Stomach (tissue), 9 donors: ENCODE results near the gene SRPK3. TPM values are rescaled to one million over a fixed set of nuclear protein-coding genes. Genes with fewer than 3 reads are reported as not detected.

Experiments used
- DNase-seq, 2 donors: peaks; one replicate each; pipeline versions ENCODE4 v3.0.0 to v3.0.0-alpha.2; 2013 to 2019
- H3K27ac ChIP-seq, 5 donors: fragments of 200-600 bp in 4 of 5; sonication (generic) in 4 of 5; one replicate each; pipeline ENCODE4 v1.5.1; 2013 to 2019; ENCODE audit warnings: mild to moderate bottlenecking in 1 of 5, moderate library complexity in 1 of 5
- H3K27me3 ChIP-seq, 3 donors: fragments of 200-600 bp; sonication (generic); one replicate each; pipeline ENCODE4 v1.5.1; 2017 to 2019; ENCODE audit warnings: mixed run types in 1 of 3
- H3K36me3 ChIP-seq, 4 donors: fragments of 200-600 bp; sonication (generic); 1 replicate in 3 of 4; 2 replicates in 1 of 4; pipeline ENCODE4 v1.5.1; 2016 to 2019
- H3K4me1 ChIP-seq, 4 donors: fragments of 200-600 bp; sonication (generic); one replicate each; pipeline ENCODE4 v1.5.1; 2016 to 2019
- H3K4me3 ChIP-seq, 4 donors: fragments of 200-600 bp; sonication (generic) in 3 of 4; one replicate each; pipeline ENCODE4 v1.5.1; 2016 to 2019; ENCODE audit warnings: mild to moderate bottlenecking in 1 of 4
- H3K9me3 ChIP-seq, 4 donors: fragments of 200-600 bp; sonication (generic); one replicate each; pipeline ENCODE4 v1.5.1; 2016 to 2019
- EP300 ChIP-seq: sonication (generic); formaldehyde crosslinking; IDR thresholded peaks from one replicate; pipeline ENCODE4 v1.6.1; 2017; ENCODE audit warnings: antibody characterized with exemption
- POLR2A ChIP-seq, 4 donors: fragments of 450-650 bp; IDR thresholded peaks; one replicate each; pipeline ENCODE4 v1.6.1; 2016; ENCODE audit warnings: antibody characterized with exemption in 4 of 4, control low read depth in 2 of 4, mild to moderate bottlenecking in 1 of 4, moderate library complexity in 1 of 4
- POLR2AphosphoS5 ChIP-seq, 3 donors: sonication (generic); formaldehyde crosslinking; IDR thresholded peaks; one replicate each; pipeline ENCODE4 v1.6.1; 2016; ENCODE audit warnings: antibody characterized with exemption in 3 of 3
- WGBS, 5 donors: extraction: QIAGEN DNeasy Blood & Tissue Kit in 3 of 5; methylation state at CpG; one replicate each; pipeline versions ENCODE4 v1.1.5 to v1.1.7; 2013 to 2018; 5-methylcytosine and 5-hydroxymethylcytosine counted together
- intact Hi-C: fragments of 100-400 bp; cut with DNase I; formaldehyde crosslinking; loops from one replicate; pipeline ENCODE4 v1.15.1; 2023; ENCODE audit warnings: low total_unique reads
- polyA plus RNA-seq, 3 donors: library from polyadenylated mRNA; stranded (reverse); fragments of 200-250 nt; gene quantifications; one replicate each; pipeline ENCODE4 v1.2.3, GENCODE V29; 2013
- total RNA-seq, 5 donors: library from RNA; depleted of rRNA; stranded (reverse); fragments of >200 nt; gene quantifications; one replicate each; pipeline versions ENCODE4 v1.1.0 to v1.2.3, GENCODE V29; 2014 to 2016
- TF ChIP-seq, protein P1 (sequence below), 7 experiments: fragments of 450-650 bp in 4 of 7; fragments of 200-600 bp in 3 of 7; sonication (generic) in 3 of 7; IDR thresholded peaks; one replicate each; pipeline ENCODE4 v1.5.1; 2016 to 2019; ENCODE audit warnings: antibody characterized with exemption in 7 of 7, control low read depth in 2 of 7, mild to moderate bottlenecking in 1 of 7
- donor health status: healthy with polysubstance abuse.
- donor health status: Bipolar disorder and iron deficiency.
- donor health status: healthy.

Gene SRPK3
- total and polyA plus RNA-seq, 8 donors, result 0.35 to 3.6 (median 1.3) TPM; not detected in 2

DNA sequence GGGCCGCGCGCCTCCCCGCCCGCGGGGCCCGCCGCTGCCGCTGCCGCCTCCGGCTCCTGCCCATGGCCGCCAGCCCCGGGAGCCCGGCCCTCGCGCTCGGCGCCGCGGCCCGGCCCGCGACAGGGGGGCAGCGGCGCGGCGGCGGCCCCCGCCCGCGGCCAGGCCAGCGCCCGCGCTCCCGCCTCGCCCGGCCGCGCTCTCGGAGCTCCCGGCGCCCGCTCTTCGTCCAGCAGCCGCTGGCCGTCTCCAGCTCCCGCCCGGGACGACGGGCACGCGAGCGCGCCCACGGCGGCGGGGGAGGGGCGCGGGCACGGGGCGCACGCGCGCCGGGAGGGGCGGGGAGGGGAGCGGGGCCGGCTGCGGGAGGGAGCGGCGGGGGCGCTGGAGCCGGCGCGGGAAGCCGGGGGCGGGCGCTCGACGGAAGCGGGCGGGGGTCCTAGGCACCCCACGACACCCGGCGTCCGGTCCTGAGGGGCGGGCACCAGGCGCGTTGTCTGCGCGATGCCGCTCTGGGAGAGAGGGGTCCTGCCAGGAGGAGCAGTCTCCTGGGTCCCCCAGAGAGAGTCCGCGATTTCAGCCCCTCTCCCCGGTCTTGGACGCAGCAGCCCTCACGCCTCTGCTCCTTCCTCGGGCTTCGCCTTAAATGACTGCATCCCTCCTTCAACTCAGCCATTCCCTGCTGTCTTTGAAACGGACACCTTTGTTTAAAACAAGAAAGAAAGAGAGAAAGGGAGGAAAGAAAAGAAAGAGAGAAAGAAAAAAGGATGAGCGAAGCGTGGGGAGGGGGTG is 50.0 kb downstream of the SRPK3 start:
- TF ChIP-seq, protein P1, sequence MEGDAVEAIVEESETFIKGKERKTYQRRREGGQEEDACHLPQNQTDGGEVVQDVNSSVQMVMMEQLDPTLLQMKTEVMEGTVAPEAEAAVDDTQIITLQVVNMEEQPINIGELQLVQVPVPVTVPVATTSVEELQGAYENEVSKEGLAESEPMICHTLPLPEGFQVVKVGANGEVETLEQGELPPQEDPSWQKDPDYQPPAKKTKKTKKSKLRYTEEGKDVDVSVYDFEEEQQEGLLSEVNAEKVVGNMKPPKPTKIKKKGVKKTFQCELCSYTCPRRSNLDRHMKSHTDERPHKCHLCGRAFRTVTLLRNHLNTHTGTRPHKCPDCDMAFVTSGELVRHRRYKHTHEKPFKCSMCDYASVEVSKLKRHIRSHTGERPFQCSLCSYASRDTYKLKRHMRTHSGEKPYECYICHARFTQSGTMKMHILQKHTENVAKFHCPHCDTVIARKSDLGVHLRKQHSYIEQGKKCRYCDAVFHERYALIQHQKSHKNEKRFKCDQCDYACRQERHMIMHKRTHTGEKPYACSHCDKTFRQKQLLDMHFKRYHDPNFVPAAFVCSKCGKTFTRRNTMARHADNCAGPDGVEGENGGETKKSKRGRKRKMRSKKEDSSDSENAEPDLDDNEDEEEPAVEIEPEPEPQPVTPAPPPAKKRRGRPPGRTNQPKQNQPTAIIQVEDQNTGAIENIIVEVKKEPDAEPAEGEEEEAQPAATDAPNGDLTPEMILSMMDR (IDR thresholded peaks at IDR 0.05), result no peak
- TF ChIP-seq EP300 (no peak), POLR2A (IDR thresholded peaks at IDR 0.05) (no peak), POLR2AphosphoS5 (IDR thresholded peaks at IDR 0.05) (no peak)
- Histone ChIP-seq H3K9me3 (peaks cover 0 to 26% (median 5%) of the 10 kb centered on the region in 4 donors), H3K36me3 (no peaks in the 10 kb centered on the region), H3K27me3 (peaks cover 0 to 52% (median 43%) of the 10 kb centered on the region in 3 donors), H3K4me1 (peaks cover 4 to 25% (median 24%) of the 10 kb centered on the region in 4 donors), H3K4me3 (peak overlapping the region; percentile 46 to 55 (median 50)), H3K27ac (no peak overlapping the region)
- WGBS, 5 donors, result 5 to 29% (median 21%) methylated on average over 5 to 53 of the region's 102 CpGs
- peak in 1 of 2 donors; percentile 30 for DNase-seq
- intact Hi-C loops, result no loop called here

DNA sequence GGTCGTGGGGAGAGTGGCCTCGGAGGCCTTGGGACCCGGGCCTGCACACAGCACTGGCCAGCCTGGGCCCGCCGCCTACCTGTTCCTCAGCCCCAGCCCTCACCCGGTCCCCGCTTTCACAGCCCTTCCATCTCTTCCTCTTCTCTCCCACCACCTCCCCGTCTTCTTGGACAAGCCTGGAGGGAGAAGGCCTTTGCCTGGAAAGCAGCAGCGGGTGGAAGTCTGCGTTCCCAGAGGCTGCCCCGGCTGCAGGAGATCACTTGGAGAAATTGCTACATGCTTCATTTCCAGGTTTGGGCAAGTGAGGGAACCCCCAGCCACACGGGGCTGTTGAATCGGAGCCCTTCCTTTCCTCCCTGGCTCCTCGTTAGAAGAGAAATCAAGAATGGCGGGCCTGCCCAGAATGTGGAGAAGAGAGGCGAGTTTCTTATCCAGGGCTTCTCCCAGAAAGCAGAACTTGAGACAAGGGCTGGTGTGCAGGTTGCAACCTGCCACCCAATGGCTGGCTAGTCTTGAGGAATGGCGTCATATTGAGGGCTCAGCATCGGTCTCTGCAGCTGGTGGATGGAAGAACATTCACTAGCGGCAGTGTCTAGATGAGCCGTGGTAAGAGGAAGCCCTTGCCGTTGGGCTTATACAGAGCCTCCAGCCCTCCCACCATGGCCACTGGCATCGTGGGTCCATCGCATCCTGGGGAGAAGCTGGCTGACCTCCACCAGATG is 50.7 kb downstream of the SRPK3 start:
- H3K27ac ChIP-seq, result no peak overlapping the region
- peaks cover 0 to 26% (median 5%) of the 10 kb centered on the region in 4 donors for H3K9me3 ChIP-seq
- H3K4me1 ChIP-seq, result peaks cover 4 to 25% (median 24%) of the 10 kb centered on the region in 4 donors
- no peaks in the 10 kb centered on the region for H3K36me3 ChIP-seq
- DNase-seq, result no peak
- no peak overlapping the region for H3K4me3 ChIP-seq
- H3K27me3 ChIP-seq, result peaks cover 0 to 52% (median 43%) of the 10 kb centered on the region in 3 donors
- TF ChIP-seq POLR2AphosphoS5 (IDR thresholded peaks at IDR 0.05), result no peak
- TF ChIP-seq, protein P1 (IDR thresholded peaks at IDR 0.05), result no peak
- TF ChIP-seq POLR2A (IDR thresholded peaks at IDR 0.05), result no peak
- no peak for TF ChIP-seq EP300
- intact Hi-C loops, result no loop called here
- WGBS, 5 donors, result 56 to 63% (median 62%) methylated on average over 20 to 23 of the region's 23 CpGs

DNA sequence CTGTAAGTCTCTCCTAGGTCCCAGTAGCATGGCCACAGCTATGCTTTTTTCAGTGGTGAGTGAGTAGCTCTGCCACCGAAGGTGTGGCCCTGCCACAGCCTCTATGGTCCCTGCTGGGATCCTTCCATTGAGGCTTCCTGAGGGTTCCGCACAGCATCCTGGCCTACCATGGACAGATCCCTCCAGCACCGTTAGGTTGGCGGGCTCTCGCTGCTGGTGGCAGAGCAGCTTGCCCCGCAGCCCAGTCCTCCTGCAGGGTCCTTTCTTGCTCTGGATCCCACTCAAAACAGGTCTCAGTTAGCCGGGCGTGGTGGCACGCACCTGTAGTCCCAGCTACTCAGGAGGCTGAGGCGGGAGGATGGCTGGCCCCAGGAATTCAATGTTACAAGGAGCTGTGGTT is 51.9 kb downstream of the SRPK3 start:
- H3K4me1 ChIP-seq, result peaks cover 4 to 25% (median 24%) of the 10 kb centered on the region in 4 donors
- H3K9me3 ChIP-seq, result peaks cover 0 to 25% (median 5%) of the 10 kb centered on the region in 4 donors
- no peaks in the 10 kb centered on the region for H3K36me3 ChIP-seq
- H3K27me3 ChIP-seq, result peaks cover 0 to 52% (median 43%) of the 10 kb centered on the region in 3 donors
- no peak for DNase-seq
- no peak overlapping the region for H3K4me3 ChIP-seq
- H3K27ac ChIP-seq, result no peak overlapping the region
- TF ChIP-seq, protein P1 (IDR thresholded peaks at IDR 0.05), result no peak
- TF ChIP-seq EP300 (no peak), POLR2A (IDR thresholded peaks at IDR 0.05) (no peak), POLR2AphosphoS5 (IDR thresholded peaks at IDR 0.05) (no peak)
- intact Hi-C loops, result no loop called here
- WGBS, 5 donors, result 69 to 91% (median 79%) methylated on average over 7 to 10 of the region's 10 CpGs

Other genes starting within 250 kb of the SRPK3 start
- gene CCNQ, start 181.9 kb upstream of the SRPK3 start, total RNA-seq, result 10 to 100 TPM in 3 of 5 donors, under 1 TPM in 1, not detected in 1; 0.58 to 55.4 (median 17.0) TPM
- gene CCNQ, start 181.9 kb upstream of the SRPK3 start, polyA plus RNA-seq, result 10 to 100 TPM; 26.2 to 36.5 (median 32.2) TPM
- gene DUSP9, start 133.8 kb upstream of the SRPK3 start, total RNA-seq, result under 1 TPM in 1 of 5 donors, not detected in 4; 0.18 TPM
- gene DUSP9, start 133.8 kb upstream of the SRPK3 start, polyA plus RNA-seq, result under 1 TPM in 1 of 3 donors, not detected in 2; 0.25 TPM
- gene PNCK, start 107.2 kb upstream of the SRPK3 start, total RNA-seq, result 10 to 100 TPM in 2 of 5 donors, 1 to 10 TPM in 2, under 1 TPM in 1; 0.87 to 21.0 (median 8.3) TPM
- gene PNCK, start 107.2 kb upstream of the SRPK3 start, polyA plus RNA-seq, result 10 to 100 TPM in 1 of 3 donors, under 1 TPM in 1, not detected in 1; 0.44 to 14.9 TPM
- gene SLC6A8, start 93.1 kb upstream of the SRPK3 start, total RNA-seq, result 10 to 100 TPM; 17.7 to 32.7 (median 19.1) TPM
- gene SLC6A8, start 93.1 kb upstream of the SRPK3 start, polyA plus RNA-seq, result 10 to 100 TPM in 2 of 3 donors, 1 to 10 TPM in 1; 7.3 to 30.9 (median 15.9) TPM
- 100 to 1,000 TPM in 1 of 5 donors, 10 to 100 TPM in 3, under 1 TPM in 1; 0.58 to 121 (median 75.9) TPM for gene BCAP31, start 56.7 kb upstream of the SRPK3 start, total RNA-seq
- gene BCAP31, start 56.7 kb upstream of the SRPK3 start, polyA plus RNA-seq, result 100 to 1,000 TPM in 1 of 3 donors, 10 to 100 TPM in 2; 49.6 to 156 (median 88.0) TPM
- gene ABCD1, start 56.2 kb upstream of the SRPK3 start, total RNA-seq, result 10 to 100 TPM in 3 of 5 donors, 1 to 10 TPM in 2; 2.4 to 22.3 (median 14.5) TPM
- 1 to 10 TPM; 3.2 to 3.7 (median 3.4) TPM for gene ABCD1, start 56.2 kb upstream of the SRPK3 start, polyA plus RNA-seq
- gene PLXNB3, start 16.8 kb upstream of the SRPK3 start, total RNA-seq, result 10 to 100 TPM in 3 of 5 donors, 1 to 10 TPM in 2; 1.8 to 49.2 (median 18.7) TPM
- gene PLXNB3, start 16.8 kb upstream of the SRPK3 start, polyA plus RNA-seq, result 10 to 100 TPM in 1 of 3 donors, 1 to 10 TPM in 2; 5.2 to 11.9 (median 6.0) TPM
- 100 to 1,000 TPM in 1 of 5 donors, 10 to 100 TPM in 4; 31.0 to 186 (median 54.0) TPM for gene IDH3G, start 13.3 kb downstream of the SRPK3 start, total RNA-seq
- gene IDH3G, start 13.3 kb downstream of the SRPK3 start, polyA plus RNA-seq, result 10 to 100 TPM; 52.3 to 57.7 (median 54.4) TPM
- 100 to 1,000 TPM in 3 of 5 donors, 10 to 100 TPM in 2; 13.9 to 186 (median 150) TPM for gene SSR4, start 13.6 kb downstream of the SRPK3 start, total RNA-seq
- gene SSR4, start 13.6 kb downstream of the SRPK3 start, polyA plus RNA-seq, result 100 to 1,000 TPM; 554 to 717 (median 646) TPM
- 10 to 100 TPM in 1 of 5 donors, 1 to 10 TPM in 4; 4.6 to 11.1 (median 6.7) TPM for gene PDZD4, start 49.5 kb downstream of the SRPK3 start, total RNA-seq
- gene PDZD4, start 49.5 kb downstream of the SRPK3 start, polyA plus RNA-seq, result 1 to 10 TPM; 2.1 to 5.5 (median 3.4) TPM
- gene L1CAM, start 105.1 kb downstream of the SRPK3 start, total RNA-seq, result 10 to 100 TPM in 1 of 5 donors, 1 to 10 TPM in 3, under 1 TPM in 1; under 0.01 to 19.1 (median 2.8) TPM
- 1 to 10 TPM in 1 of 3 donors, under 1 TPM in 2; 0.62 to 3.1 (median 0.76) TPM for gene L1CAM, start 105.1 kb downstream of the SRPK3 start, polyA plus RNA-seq
- gene AVPR2, start 123.6 kb downstream of the SRPK3 start, total RNA-seq, result under 1 TPM in 1 of 5 donors, not detected in 4; 0.37 TPM
- 1 to 10 TPM in 2 of 3 donors, under 1 TPM in 1; 0.19 to 1.4 (median 1.1) TPM for gene AVPR2, start 123.6 kb downstream of the SRPK3 start, polyA plus RNA-seq
- gene ARHGAP4, start 145.2 kb downstream of the SRPK3 start, total RNA-seq, result 10 to 100 TPM; 18.5 to 93.9 (median 67.7) TPM
- 10 to 100 TPM; 24.9 to 35.5 (median 25.2) TPM for gene ARHGAP4, start 145.2 kb downstream of the SRPK3 start, polyA plus RNA-seq
- 10 to 100 TPM; 23.2 to 63.8 (median 35.6) TPM for gene NAA10, start 154.0 kb downstream of the SRPK3 start, total RNA-seq
- gene NAA10, start 154.0 kb downstream of the SRPK3 start, polyA plus RNA-seq, result 100 to 1,000 TPM; 114 to 161 (median 125) TPM
- gene RENBP, start 163.6 kb downstream of the SRPK3 start, total RNA-seq, result 1 to 10 TPM in 2 of 5 donors, not detected in 3; 2.3 to 8.3 TPM
- 10 to 100 TPM in 1 of 3 donors, 1 to 10 TPM in 2; 4.4 to 12.7 (median 8.1) TPM for gene RENBP, start 163.6 kb downstream of the SRPK3 start, polyA plus RNA-seq
- 10 to 100 TPM; 13.2 to 61.6 (median 35.3) TPM for gene HCFC1, start 190.8 kb downstream of the SRPK3 start, total RNA-seq
- gene HCFC1, start 190.8 kb downstream of the SRPK3 start, polyA plus RNA-seq, result 10 to 100 TPM in 2 of 3 donors, 1 to 10 TPM in 1; 9.0 to 13.9 (median 12.6) TPM
- 10 to 100 TPM in 1 of 5 donors, 1 to 10 TPM in 2, under 1 TPM in 1, not detected in 1; 0.89 to 16.2 (median 2.9) TPM for gene TMEM187, start 191.7 kb downstream of the SRPK3 start, total RNA-seq
- 1 to 10 TPM; 2.3 to 7.0 (median 6.3) TPM for gene TMEM187, start 191.7 kb downstream of the SRPK3 start, polyA plus RNA-seq
- gene IRAK1, start 238.9 kb downstream of the SRPK3 start, total RNA-seq, result 100 to 1,000 TPM in 2 of 5 donors, 10 to 100 TPM in 3; 25.5 to 211 (median 75.2) TPM
- 10 to 100 TPM; 52.1 to 73.9 (median 59.1) TPM for gene IRAK1, start 238.9 kb downstream of the SRPK3 start, polyA plus RNA-seq